NT2/D1 (cell line): Measurements from ENCODE around the gene RADIL.

Experiments
- SUZ12 ChIP-seq: IDR thresholded peaks from 2 replicates; pipeline ENCODE4 v1.6.1; 2011; ENCODE audit not compliant: insufficient read length, insufficient read depth; ENCODE audit errors: extremely low read depth
- YY1 ChIP-seq: IDR thresholded peaks from 2 replicates; pipeline ENCODE4 v1.6.1; 2011; ENCODE audit not compliant: insufficient read length, insufficient read depth
- ZNF274 ChIP-seq: IDR thresholded peaks from 2 replicates; pipeline ENCODE4 v1.6.1; 2011; ENCODE audit warnings: mild to moderate bottlenecking, low read depth, low read length

DNA sequence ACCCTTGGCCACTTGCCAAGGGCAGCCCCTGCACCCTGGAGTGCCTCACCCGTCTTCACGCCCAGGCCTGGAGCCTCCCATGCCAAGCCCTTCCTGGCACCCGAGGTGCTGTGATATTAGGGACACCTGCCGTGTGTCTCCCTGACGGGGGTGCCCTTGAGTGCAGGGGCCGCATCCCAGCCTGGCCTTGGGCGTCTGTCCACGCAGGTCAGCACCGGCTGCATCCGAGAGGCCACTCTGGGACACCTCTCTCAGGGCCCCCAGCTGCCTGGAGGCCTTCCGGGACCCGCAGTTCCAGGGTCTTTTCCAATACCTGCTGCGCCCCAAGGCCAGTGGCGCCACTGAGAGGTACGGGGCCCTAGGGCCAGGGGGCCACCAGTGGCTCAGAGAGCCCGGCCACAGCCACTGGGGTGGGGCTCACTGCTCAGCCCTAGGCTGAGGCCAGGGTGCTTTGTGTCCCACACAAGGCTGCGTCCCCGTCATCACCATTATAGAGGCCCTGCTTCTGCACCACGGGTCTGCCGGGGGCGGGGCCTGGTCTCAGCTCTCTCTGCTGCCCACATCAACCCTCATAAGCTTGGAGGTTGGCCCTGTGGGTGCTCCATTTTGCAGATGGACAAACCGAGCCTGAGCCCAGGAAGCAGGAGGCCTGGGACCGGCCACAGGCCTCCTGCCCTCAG is 95.4 kb downstream of the RADIL start:
- TF ChIP-seq SUZ12 (no peak), YY1 (no peak), ZNF274 (no peak)
